Keratinocyte (primary cell): ENCODE data around the gene RIC1.

Experiments used
- EZH2 ChIP-seq: IDR thresholded peaks from one replicate; pipeline ENCODE4 v1.6.1; 2012; ENCODE audit warnings: inconsistent platforms, mild to moderate bottlenecking, low read length, moderate library complexity
- TF ChIP-seq, protein P1 (sequence below), 3 experiments: IDR thresholded peaks in 1 of 3; conservative IDR thresholded peaks in 1 of 3; optimal IDR thresholded peaks in 1 of 3; 2 replicates in 2 of 3; 3 replicates in 1 of 3; pipeline versions ENCODE3 to v1.5.1; 2011; ENCODE audit warnings: low read length in 3 of 3, mild to moderate bottlenecking in 3 of 3, moderate library complexity in 2 of 3, control low read depth in 1 of 3, inconsistent platforms in 1 of 3; ENCODE audit not compliant: insufficient read depth in 2 of 3; ENCODE audit errors: extremely low read depth in 1 of 3

DNA sequence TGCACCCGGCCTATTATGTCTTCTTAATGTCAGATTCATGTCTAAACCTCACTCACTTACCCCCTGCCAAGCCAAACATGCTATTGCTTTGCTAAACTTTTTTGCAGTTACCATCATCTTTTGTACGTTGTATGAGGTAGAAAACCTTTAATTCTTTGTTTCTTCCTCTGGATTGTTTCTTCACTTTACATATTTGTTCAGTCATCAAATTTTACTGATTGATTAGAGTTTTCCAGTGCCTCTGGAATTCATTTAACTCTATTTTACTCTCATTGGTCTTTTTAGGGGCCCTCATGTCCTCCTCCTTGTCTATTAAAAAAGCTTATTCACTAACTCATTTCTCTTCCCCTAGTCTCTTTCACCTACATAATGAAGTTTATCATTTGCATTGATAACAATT lies 67.0 kb downstream of the RIC1 start:
- TF ChIP-seq, protein P1, sequence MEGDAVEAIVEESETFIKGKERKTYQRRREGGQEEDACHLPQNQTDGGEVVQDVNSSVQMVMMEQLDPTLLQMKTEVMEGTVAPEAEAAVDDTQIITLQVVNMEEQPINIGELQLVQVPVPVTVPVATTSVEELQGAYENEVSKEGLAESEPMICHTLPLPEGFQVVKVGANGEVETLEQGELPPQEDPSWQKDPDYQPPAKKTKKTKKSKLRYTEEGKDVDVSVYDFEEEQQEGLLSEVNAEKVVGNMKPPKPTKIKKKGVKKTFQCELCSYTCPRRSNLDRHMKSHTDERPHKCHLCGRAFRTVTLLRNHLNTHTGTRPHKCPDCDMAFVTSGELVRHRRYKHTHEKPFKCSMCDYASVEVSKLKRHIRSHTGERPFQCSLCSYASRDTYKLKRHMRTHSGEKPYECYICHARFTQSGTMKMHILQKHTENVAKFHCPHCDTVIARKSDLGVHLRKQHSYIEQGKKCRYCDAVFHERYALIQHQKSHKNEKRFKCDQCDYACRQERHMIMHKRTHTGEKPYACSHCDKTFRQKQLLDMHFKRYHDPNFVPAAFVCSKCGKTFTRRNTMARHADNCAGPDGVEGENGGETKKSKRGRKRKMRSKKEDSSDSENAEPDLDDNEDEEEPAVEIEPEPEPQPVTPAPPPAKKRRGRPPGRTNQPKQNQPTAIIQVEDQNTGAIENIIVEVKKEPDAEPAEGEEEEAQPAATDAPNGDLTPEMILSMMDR (optimal IDR thresholded peaks at IDR 0.05 in 1 of 3, IDR thresholded peaks at IDR 0.05 in 1 of 3, conservative IDR thresholded peaks at IDR 0.05 in 1 of 3; ENCODE audit: extremely low read depth in 1 of 3, insufficient read depth in 2 of 3, low read length in 3 of 3): no peak
- TF ChIP-seq EZH2: no peak
